ENCODE data around the gene DCAF6.

DCAF6 gene

GRCh38 chr1:168099337-168099801 is 162.9 kb downstream of the DCAF6 start:
- TF ChIP-seq POLR2AphosphoS5 (IDR thresholded peaks at IDR 0.05; ENCODE audit: low read depth, low read length) (no peak), REST (IDR thresholded peaks at IDR 0.05; ENCODE audit: insufficient read depth in 1 of 2, low read depth in 2 of 2, low read length in 2 of 2) (no peak), SIN3A (IDR thresholded peaks at IDR 0.05; ENCODE audit: borderline replicate concordance, insufficient read depth, low read length) (no peak), TAF1 (IDR thresholded peaks at IDR 0.05; ENCODE audit: borderline replicate concordance, insufficient read depth, low read length) (no peak), FOXP2 (optimal IDR thresholded peaks at IDR 0.05; ENCODE audit: borderline replicate concordance, extremely low read depth, extremely low read length, insufficient read depth) (no peak)

GRCh38 chr1:168100315-168101002 is 164.0 kb downstream of the DCAF6 start:
- TF ChIP-seq POLR2AphosphoS5 (IDR thresholded peaks at IDR 0.05; ENCODE audit: low read depth, low read length) (no peak), FOXP2 (optimal IDR thresholded peaks at IDR 0.05; ENCODE audit: borderline replicate concordance, extremely low read depth, extremely low read length, insufficient read depth) (no peak), TAF1 (IDR thresholded peaks at IDR 0.05; ENCODE audit: borderline replicate concordance, insufficient read depth, low read length) (no peak), REST (IDR thresholded peaks at IDR 0.05; ENCODE audit: insufficient read depth in 1 of 2, low read depth in 2 of 2, low read length in 2 of 2) (no peak), SIN3A (IDR thresholded peaks at IDR 0.05; ENCODE audit: borderline replicate concordance, insufficient read depth, low read length) (no peak)

- TF ChIP-seq REST (IDR thresholded peaks at IDR 0.05; ENCODE audit: insufficient read depth in 1 of 2, low read depth in 2 of 2, low read length in 2 of 2): no peak
Observed at GRCh38 chr1:168101336-168101735, 164.9 kb downstream of the DCAF6 start.

GRCh38 chr1:168102487-168102886 is 166.0 kb downstream of the DCAF6 start:
- TF ChIP-seq FOXP2 (optimal IDR thresholded peaks at IDR 0.05; ENCODE audit: borderline replicate concordance, extremely low read depth, extremely low read length, insufficient read depth): no peak
- TF ChIP-seq REST (IDR thresholded peaks at IDR 0.05; ENCODE audit: insufficient read depth in 1 of 2, low read depth in 2 of 2, low read length in 2 of 2): no peak
- no peak for TF ChIP-seq POLR2AphosphoS5 (IDR thresholded peaks at IDR 0.05; ENCODE audit: low read depth, low read length)
- no peak for TF ChIP-seq SIN3A (IDR thresholded peaks at IDR 0.05; ENCODE audit: borderline replicate concordance, insufficient read depth, low read length)
- no peak for TF ChIP-seq TAF1 (IDR thresholded peaks at IDR 0.05; ENCODE audit: borderline replicate concordance, insufficient read depth, low read length)

GRCh38 chr1:168104535-168104934 is 168.1 kb downstream of the DCAF6 start:
- TF ChIP-seq POLR2AphosphoS5 (IDR thresholded peaks at IDR 0.05; ENCODE audit: low read depth, low read length) (no peak), REST (IDR thresholded peaks at IDR 0.05; ENCODE audit: insufficient read depth in 1 of 2, low read depth in 2 of 2, low read length in 2 of 2) (no peak), SIN3A (IDR thresholded peaks at IDR 0.05; ENCODE audit: borderline replicate concordance, insufficient read depth, low read length) (no peak), FOXP2 (optimal IDR thresholded peaks at IDR 0.05; ENCODE audit: borderline replicate concordance, extremely low read depth, extremely low read length, insufficient read depth) (no peak)

Data from PFSK-1 (cell line).